ENCODE results near the gene KLK12.

DNA sequence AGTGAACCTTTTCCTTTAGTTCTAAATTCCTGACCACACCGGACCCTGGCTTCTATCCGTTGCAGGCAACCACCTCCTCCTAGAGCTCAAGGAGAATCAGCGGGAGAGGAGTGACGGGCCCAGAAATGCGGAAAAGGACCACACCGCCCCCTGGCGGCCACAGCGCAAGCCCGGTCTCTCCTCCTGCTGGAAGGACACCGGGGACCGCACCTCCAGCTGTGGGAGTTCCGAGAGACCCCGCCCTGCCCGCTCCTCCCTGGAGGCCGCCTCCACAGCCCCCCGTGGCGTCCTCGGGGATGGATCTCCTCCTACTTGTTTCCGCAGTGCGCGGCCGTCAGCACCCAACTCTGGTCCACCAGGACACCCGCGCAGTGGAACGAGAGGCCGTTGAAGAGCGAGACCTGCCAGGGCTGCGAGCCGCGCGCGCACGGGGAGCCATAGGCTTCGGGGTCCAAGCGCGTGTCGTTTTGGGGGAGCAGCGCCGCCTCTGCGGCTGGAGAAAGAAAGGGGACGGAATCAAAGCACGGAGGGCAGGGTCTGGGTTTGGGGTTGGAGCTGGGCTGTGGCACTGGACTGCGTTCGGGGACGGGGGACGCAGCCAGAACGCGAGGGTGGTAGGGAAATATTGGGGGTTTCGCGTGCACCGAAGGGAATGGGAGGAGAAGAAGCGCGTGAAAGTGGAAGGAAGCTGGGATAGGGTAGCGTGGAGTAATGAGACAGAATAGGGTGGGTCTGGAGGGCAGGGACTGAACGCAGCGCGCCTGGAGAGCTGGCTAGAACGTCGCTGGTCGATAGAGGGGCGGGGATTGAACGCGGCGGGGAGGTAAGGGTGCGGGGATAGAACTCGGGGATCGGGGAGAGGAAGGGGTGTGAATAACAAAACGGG, 17.8 kb downstream of the KLK12 start:
- TF ChIP-seq FIP1L1 (IDR thresholded peaks at IDR 0.05; ENCODE audit: low read depth, low read length, poor library complexity, severe bottlenecking) (no peak), ZBTB7A (IDR thresholded peaks at IDR 0.05; ENCODE audit: borderline replicate concordance, control insufficient read depth, low read depth, low read length) (no peak), HCFC1 (IDR thresholded peaks at IDR 0.05; ENCODE audit: low read depth, low read length) (no peak), EZH2 (IDR thresholded peaks at IDR 0.05; ENCODE audit: borderline replicate concordance, low read depth, low read length) (no peak), SIN3A (IDR thresholded peaks at IDR 0.05; ENCODE audit: borderline replicate concordance in 2 of 2, control insufficient read depth in 1 of 2, low read depth in 2 of 2, low read length in 2 of 2) (no peak), SP2 (IDR thresholded peaks at IDR 0.05; ENCODE audit: extremely low read depth, low read depth, low read length, poor library complexity, severe bottlenecking) (no peak), JUN (IDR thresholded peaks at IDR 0.05; ENCODE audit: borderline replicate concordance, low read depth, low read length) (no peak), JUN (CRISPR knock-in tag; IDR thresholded peaks at IDR 0.05; ENCODE audit: borderline replicate concordance) (no peak), TAF1 (IDR thresholded peaks at IDR 0.05; ENCODE audit: control insufficient read depth, extremely low read depth, insufficient read depth, low read length, severe bottlenecking) (no peak), RNF2 (IDR thresholded peaks at IDR 0.05) (no peak)
- TF ChIP-seq, protein P1, sequence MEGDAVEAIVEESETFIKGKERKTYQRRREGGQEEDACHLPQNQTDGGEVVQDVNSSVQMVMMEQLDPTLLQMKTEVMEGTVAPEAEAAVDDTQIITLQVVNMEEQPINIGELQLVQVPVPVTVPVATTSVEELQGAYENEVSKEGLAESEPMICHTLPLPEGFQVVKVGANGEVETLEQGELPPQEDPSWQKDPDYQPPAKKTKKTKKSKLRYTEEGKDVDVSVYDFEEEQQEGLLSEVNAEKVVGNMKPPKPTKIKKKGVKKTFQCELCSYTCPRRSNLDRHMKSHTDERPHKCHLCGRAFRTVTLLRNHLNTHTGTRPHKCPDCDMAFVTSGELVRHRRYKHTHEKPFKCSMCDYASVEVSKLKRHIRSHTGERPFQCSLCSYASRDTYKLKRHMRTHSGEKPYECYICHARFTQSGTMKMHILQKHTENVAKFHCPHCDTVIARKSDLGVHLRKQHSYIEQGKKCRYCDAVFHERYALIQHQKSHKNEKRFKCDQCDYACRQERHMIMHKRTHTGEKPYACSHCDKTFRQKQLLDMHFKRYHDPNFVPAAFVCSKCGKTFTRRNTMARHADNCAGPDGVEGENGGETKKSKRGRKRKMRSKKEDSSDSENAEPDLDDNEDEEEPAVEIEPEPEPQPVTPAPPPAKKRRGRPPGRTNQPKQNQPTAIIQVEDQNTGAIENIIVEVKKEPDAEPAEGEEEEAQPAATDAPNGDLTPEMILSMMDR (IDR thresholded peaks at IDR 0.05 in 2 of 3, conservative IDR thresholded peaks at IDR 0.05 in 1 of 3; ENCODE audit: insufficient read depth in 2 of 3, low read depth in 1 of 3, low read length in 3 of 3) = peak; percentile 89 to 94 (median 91)

Data from K562 (cell line).